Measurements from ENCODE around the gene JMJD8.

GRCh38 chr16:703406-703805 lies 19.3 kb upstream of the JMJD8 start:
- TF ChIP-seq, protein P1, sequence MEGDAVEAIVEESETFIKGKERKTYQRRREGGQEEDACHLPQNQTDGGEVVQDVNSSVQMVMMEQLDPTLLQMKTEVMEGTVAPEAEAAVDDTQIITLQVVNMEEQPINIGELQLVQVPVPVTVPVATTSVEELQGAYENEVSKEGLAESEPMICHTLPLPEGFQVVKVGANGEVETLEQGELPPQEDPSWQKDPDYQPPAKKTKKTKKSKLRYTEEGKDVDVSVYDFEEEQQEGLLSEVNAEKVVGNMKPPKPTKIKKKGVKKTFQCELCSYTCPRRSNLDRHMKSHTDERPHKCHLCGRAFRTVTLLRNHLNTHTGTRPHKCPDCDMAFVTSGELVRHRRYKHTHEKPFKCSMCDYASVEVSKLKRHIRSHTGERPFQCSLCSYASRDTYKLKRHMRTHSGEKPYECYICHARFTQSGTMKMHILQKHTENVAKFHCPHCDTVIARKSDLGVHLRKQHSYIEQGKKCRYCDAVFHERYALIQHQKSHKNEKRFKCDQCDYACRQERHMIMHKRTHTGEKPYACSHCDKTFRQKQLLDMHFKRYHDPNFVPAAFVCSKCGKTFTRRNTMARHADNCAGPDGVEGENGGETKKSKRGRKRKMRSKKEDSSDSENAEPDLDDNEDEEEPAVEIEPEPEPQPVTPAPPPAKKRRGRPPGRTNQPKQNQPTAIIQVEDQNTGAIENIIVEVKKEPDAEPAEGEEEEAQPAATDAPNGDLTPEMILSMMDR (IDR thresholded peaks at IDR 0.05) = no peak
- TF ChIP-seq POLR2AphosphoS5 (IDR thresholded peaks at IDR 0.05; ENCODE audit: low read depth, low read length) (no peak), TCF7L2 (IDR thresholded peaks at IDR 0.05; ENCODE audit: low read depth, low read length) (no peak), REST (IDR thresholded peaks at IDR 0.05; ENCODE audit: insufficient read depth in 1 of 2, low read depth in 2 of 2, low read length in 1 of 2) (no peak)
